NCI-H1417 (cell line): ENCODE measurements around the gene ACTR3C.

ENCODE experiments used
- DNase-seq, 3 experiments: peaks; one replicate each; lab custom pipeline; 2025; lab: John Stamatoyannopoulos, UW

The ACTR3C gene

GRCh38 chr7:150359622-150360362 lies 36.4 kb upstream of the ACTR3C start:
- no peak for DNase-seq

- DNase-seq: no peak
Measured at GRCh38 chr7:150358988-150359621, 35.8 kb upstream of the ACTR3C start.

- DNase-seq: no peak
Measured at GRCh38 chr7:150358433-150358832, 35.1 kb upstream of the ACTR3C start.

GRCh38 chr7:150357771-150358427 lies 34.6 kb upstream of the ACTR3C start:
- DNase-seq: peak in 1 of 3 experiments; percentile 66

GRCh38 chr7:150357270-150357669 lies 33.9 kb upstream of the ACTR3C start:
- peak in 2 of 3 experiments; percentile 35 to 70 for DNase-seq

- DNase-seq: peak in 2 of 3 experiments; percentile 22 to 65
Measured at GRCh38 chr7:150356265-150356897, 33.0 kb upstream of the ACTR3C start.

- no peak for DNase-seq
Measured at GRCh38 chr7:150355666-150356059, 32.3 kb upstream of the ACTR3C start.

- DNase-seq: peak in 2 of 3 experiments; percentile 35 to 53
Measured at GRCh38 chr7:150351587-150352194, 28.3 kb upstream of the ACTR3C start.

- no peak for DNase-seq
Measured at GRCh38 chr7:150346922-150347321, 23.6 kb upstream of the ACTR3C start.

GRCh38 chr7:150345012-150345411 lies 21.7 kb upstream of the ACTR3C start:
- no peak for DNase-seq

GRCh38 chr7:150344299-150344698 lies 21.0 kb upstream of the ACTR3C start:
- no peak for DNase-seq

- DNase-seq: no peak
Measured at GRCh38 chr7:150343225-150343624, 19.9 kb upstream of the ACTR3C start.

GRCh38 chr7:150342121-150342408 lies 18.7 kb upstream of the ACTR3C start:
- no peak for DNase-seq

GRCh38 chr7:150341263-150342120 lies 18.1 kb upstream of the ACTR3C start, which contains the start of gene RARRES2:
Gene RARRES2 (minus strand): TSS chr7:150341629. CDS start chr7:150340609, 1,020 bp downstream.
- no peak for DNase-seq

GRCh38 chr7:150340875-150341262 lies 17.5 kb upstream of the ACTR3C start:
- DNase-seq: no peak

- no peak for DNase-seq
Measured at GRCh38 chr7:150340024-150340749, 16.8 kb upstream of the ACTR3C start.

GRCh38 chr7:150339409-150339809 lies 16.1 kb upstream of the ACTR3C start:
- no peak for DNase-seq

GRCh38 chr7:150338166-150338829 lies 15.0 kb upstream of the ACTR3C start:
- DNase-seq: no peak

GRCh38 chr7:150337659-150338081 lies 14.3 kb upstream of the ACTR3C start:
- DNase-seq: peak in 1 of 3 experiments; percentile 68

GRCh38 chr7:150337179-150337578 lies 13.8 kb upstream of the ACTR3C start:
- no peak for DNase-seq
